ENCODE measurements around the gene RFTN1. TPM values are rescaled to one million over a fixed set of nuclear protein-coding genes. Genes with fewer than 3 reads are reported as not detected.

The RFTN1 gene
- total RNA-seq, 1 experiment from 2014 or later: 0.90 TPM

DNA sequence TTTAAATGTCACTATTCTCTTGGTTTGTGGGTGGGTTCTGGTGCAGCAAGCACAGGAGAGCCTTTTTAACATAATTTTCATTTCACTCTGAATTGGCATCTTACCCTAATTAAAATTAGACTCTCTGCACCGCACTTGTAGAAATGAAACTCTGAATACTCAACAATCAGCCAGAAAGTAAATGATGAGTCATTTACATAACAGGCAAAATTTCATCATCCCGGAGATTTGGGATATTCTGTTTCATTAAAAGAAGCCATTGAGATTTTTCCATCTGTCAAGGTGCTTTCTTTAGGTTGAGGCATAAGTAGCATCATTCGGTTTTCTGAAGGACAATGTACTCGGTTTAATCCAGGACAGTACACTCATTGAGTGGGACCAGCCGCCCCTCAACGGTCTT, 111.0 kb downstream of the RFTN1 start:
- Histone ChIP-seq H3K4me3 (ENCODE audit: insufficient read depth, low read depth, low read length) (no peak overlapping the region), H3K27me3 (ENCODE audit: control insufficient read depth, insufficient read depth, low read length) (no peaks in the 10 kb centered on the region), H3K36me3 (replicated peaks; ENCODE audit: control insufficient read depth, insufficient read depth, low read length) (no peaks in the 10 kb centered on the region)
- no peak for DNase-seq

DNA sequence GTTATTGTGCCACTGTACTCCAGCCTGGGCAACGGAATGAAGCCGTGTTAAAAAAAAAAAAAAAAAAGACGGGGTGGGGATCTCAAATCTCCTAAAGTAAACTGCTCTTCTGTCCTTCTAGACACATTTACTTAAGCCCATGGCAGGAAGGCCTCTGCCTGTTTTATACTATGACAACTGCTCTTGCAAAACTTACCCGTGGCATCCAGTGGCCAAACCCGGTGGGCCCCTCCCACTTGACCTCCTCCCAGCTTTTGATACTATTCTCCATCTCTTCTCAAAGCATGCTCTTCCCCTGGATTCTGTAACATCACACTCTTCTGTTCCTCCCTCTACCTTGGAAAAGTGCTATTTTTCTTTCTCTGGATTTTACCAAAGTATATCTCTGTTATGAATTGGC, 112.2 kb downstream of the RFTN1 start:
- no peaks in the 10 kb centered on the region for H3K36me3 ChIP-seq (replicated peaks; ENCODE audit: control insufficient read depth, insufficient read depth, low read length)
- no peaks in the 10 kb centered on the region for H3K27me3 ChIP-seq (ENCODE audit: control insufficient read depth, insufficient read depth, low read length)
- H3K4me3 ChIP-seq (ENCODE audit: insufficient read depth, low read depth, low read length): no peak overlapping the region
- no peak for DNase-seq

DNA sequence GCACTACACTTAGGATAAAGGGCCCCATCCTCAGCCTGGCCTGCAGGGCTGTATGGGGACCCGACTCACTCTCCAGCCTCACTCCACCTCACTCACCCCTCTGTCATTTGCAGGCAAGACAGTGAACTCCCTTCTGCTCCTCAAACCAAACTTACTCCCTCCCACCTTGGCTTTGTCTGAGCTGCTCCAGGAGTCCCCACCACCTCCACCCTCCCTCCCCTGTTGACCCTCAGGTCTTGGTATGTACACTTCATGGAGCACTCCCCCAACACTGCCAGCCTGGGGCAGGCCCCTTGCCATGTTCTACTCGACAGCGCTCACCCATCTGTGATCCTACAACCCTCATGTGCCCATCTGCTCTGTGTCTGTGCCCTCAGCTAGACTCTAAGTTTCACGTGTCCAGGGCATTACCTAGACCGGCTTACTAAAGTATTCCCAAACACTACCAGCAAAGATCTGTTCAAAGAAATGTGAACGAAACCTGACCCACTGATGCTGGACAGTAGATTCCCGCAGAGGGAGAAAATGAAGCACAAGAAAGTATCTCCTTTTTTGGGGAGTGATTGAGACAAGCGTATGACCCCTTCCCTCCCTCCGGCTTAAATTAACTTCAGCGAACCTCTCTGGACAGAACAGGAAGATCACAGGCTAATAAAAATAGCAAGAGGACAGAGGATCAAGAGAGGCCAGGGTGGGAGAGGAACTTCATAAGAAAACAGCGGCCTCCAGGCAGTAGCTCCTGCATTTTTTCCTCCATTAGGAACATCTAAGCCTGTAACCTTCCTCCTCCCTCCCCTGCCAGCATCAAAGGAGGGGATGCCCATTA, 113.2 kb downstream of the RFTN1 start:
- H3K36me3 ChIP-seq (replicated peaks; ENCODE audit: control insufficient read depth, insufficient read depth, low read length): no peaks in the 10 kb centered on the region

DNA sequence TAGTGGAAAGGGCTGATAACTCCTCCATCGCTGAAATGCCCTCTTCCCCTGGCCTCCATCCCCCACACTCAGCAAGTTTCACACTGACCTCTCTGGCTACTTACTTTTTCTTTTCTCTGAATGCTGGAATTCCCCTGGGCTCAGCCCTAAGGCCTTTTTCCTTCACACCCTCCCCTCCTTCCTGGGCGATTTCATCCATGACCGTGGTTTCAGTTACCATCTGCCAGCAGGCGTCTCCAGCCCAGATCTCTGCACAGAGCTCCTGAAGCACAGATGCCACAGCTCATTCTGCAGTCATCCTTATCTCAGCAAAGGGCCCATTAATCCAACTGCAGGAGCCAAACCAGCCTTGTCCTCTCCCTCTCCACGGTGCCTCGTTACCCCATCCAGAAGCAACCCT, 114.0 kb downstream of the RFTN1 start:
- H3K4me3 ChIP-seq (ENCODE audit: insufficient read depth, low read depth, low read length): no peak overlapping the region
- H3K27me3 ChIP-seq (ENCODE audit: control insufficient read depth, insufficient read depth, low read length): no peaks in the 10 kb centered on the region
- peak; percentile 18 for DNase-seq
- no peaks in the 10 kb centered on the region for H3K36me3 ChIP-seq (replicated peaks; ENCODE audit: control insufficient read depth, insufficient read depth, low read length)

More for the DNA sequence above, 113.2 kb downstream of the RFTN1 start:
- H3K4me3 ChIP-seq (ENCODE audit: insufficient read depth, low read depth, low read length): no peak overlapping the region
- no peak for DNase-seq
- H3K27me3 ChIP-seq (ENCODE audit: control insufficient read depth, insufficient read depth, low read length): no peaks in the 10 kb centered on the region

DNA sequence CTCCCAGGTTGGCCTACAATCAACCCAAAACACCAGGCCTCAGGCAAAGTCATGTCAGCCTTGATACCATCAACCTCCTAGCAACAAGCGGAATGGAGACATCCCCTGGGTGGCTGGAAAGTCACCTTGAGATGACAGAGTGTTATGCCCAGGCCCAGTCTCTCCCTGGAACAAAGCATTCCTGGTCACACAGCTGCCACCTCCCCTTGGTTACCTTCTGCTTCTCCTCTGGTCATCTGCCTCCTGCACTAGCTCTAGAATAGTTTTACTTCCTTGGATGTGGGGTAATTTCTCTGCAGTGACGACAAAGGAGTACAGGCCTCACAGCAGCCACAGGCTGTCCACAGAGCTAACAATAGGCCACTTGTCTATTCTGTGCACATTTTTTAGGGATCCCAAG, 114.9 kb downstream of the RFTN1 start:
- Histone ChIP-seq H3K27me3 (ENCODE audit: control insufficient read depth, insufficient read depth, low read length) (no peaks in the 10 kb centered on the region), H3K36me3 (replicated peaks; ENCODE audit: control insufficient read depth, insufficient read depth, low read length) (no peaks in the 10 kb centered on the region), H3K4me3 (ENCODE audit: insufficient read depth, low read depth, low read length) (no peak overlapping the region)
- no peak for DNase-seq

DNA sequence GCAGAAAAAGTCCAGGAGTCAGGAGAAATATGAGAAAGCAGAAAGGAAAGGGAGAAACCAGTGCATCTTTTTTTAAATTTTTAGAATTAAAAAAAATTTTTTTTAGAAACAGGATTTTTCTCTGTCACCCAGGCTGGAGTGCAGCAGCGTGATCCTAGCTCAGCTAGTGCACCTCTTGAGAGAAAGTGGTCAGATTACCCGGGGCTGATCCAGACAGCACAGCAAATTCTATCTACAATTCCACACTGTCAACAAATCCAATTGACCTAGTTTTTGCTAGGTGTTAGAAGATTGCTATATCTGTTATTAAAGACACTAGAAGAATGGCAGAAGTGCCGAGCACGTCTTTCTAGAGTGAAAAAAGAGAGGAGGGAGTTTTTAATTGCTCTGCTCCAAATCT, 117.3 kb downstream of the RFTN1 start:
- H3K36me3 ChIP-seq (replicated peaks; ENCODE audit: control insufficient read depth, insufficient read depth, low read length): no peaks in the 10 kb centered on the region

DNA sequence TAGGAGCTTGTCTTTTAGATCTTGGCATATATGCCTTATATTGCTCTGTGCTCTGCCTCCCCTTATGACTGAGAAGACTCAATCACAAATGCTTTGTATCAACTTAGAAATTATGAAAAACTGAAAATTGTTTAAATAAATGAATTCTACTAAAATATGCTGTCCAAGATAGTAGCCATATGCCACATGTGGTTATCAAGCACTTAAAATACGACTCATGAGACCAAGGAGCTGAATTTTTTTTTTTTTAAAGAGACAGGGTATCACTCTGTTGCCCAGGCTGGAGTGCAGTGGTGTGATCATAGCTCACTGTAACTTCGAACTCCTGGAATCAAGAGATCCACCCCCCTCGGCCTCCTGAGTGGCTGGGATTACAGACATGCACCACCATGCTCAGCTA, 118.3 kb downstream of the RFTN1 start:
- no peaks in the 10 kb centered on the region for H3K27me3 ChIP-seq (ENCODE audit: control insufficient read depth, insufficient read depth, low read length)
- no peak overlapping the region for H3K4me3 ChIP-seq (ENCODE audit: insufficient read depth, low read depth, low read length)
- DNase-seq: no peak
- H3K36me3 ChIP-seq (replicated peaks; ENCODE audit: control insufficient read depth, insufficient read depth, low read length): no peaks in the 10 kb centered on the region

More for the DNA sequence above, 117.3 kb downstream of the RFTN1 start:
- DNase-seq: no peak
- Histone ChIP-seq H3K27me3 (ENCODE audit: control insufficient read depth, insufficient read depth, low read length) (no peaks in the 10 kb centered on the region), H3K4me3 (ENCODE audit: insufficient read depth, low read depth, low read length) (no peak overlapping the region)

DNA sequence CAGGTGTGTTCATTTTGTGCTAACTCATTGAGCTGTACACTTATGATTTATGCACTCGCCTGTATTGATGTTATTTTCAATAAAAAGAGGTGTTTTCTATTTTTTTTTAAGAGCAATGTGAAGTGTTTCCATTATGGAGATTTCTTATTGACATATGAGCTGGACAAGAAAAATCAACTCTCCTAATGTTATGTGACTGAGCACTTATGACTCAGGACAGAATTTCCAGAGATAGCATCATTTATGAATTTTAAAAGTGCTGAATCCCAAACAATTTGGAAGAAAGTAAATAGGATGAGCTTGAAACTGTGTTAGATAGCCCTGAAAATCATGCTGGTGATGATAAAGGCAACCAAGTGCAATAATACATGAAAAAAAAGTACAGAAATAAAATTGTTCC, 118.9 kb downstream of the RFTN1 start:
- DNase-seq: no peak
- H3K4me3 ChIP-seq (ENCODE audit: insufficient read depth, low read depth, low read length): no peak overlapping the region
- no peaks in the 10 kb centered on the region for H3K27me3 ChIP-seq (ENCODE audit: control insufficient read depth, insufficient read depth, low read length)
- no peaks in the 10 kb centered on the region for H3K36me3 ChIP-seq (replicated peaks; ENCODE audit: control insufficient read depth, insufficient read depth, low read length)

DNA sequence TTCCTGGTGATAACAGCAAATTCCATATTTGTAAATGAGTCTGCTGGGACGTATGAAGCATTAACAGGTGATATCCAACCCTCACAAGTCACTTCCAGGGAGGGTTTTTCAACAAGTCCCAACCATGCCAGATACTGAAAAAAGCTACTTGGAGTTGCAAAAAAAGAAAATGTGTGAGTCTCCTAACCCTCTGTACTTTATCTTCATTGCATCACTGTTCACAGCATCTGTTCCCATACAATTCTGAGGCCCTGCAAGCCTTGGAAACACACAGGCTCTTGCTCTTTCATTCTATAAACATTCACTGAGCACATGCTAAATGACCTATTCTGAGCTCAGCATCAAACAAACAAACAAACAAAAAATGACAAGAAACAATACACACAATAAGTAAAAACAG, 120.8 kb downstream of the RFTN1 start:
- H3K27me3 ChIP-seq (ENCODE audit: control insufficient read depth, insufficient read depth, low read length): no peaks in the 10 kb centered on the region
- H3K4me3 ChIP-seq (ENCODE audit: insufficient read depth, low read depth, low read length): no peak overlapping the region
- no peak for DNase-seq

DNA sequence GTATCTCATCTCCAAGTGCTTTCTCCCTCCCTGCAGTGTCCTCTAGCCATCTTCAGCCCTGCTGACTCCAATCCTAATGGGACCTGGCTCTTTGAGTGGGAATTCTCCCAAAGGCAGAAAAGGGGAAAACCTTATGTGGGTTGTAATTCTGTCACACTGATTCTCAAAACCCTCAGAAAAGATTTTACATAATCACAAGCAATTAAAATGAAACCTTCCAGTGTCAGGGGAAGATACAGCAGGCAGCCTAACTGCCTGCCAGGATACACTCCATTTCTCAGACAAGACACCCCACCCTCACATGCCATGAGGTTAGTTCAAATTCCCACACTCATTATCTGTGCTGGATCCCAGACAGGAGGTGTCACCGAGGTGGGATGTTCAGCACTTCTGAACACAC, 121.4 kb downstream of the RFTN1 start:
- Histone ChIP-seq H3K27me3 (ENCODE audit: control insufficient read depth, insufficient read depth, low read length) (no peaks in the 10 kb centered on the region), H3K4me3 (ENCODE audit: insufficient read depth, low read depth, low read length) (no peak overlapping the region), H3K36me3 (replicated peaks; ENCODE audit: control insufficient read depth, insufficient read depth, low read length) (no peaks in the 10 kb centered on the region)
- DNase-seq: no peak

More for the DNA sequence above, 120.8 kb downstream of the RFTN1 start:
- no peaks in the 10 kb centered on the region for H3K36me3 ChIP-seq (replicated peaks; ENCODE audit: control insufficient read depth, insufficient read depth, low read length)

DNA sequence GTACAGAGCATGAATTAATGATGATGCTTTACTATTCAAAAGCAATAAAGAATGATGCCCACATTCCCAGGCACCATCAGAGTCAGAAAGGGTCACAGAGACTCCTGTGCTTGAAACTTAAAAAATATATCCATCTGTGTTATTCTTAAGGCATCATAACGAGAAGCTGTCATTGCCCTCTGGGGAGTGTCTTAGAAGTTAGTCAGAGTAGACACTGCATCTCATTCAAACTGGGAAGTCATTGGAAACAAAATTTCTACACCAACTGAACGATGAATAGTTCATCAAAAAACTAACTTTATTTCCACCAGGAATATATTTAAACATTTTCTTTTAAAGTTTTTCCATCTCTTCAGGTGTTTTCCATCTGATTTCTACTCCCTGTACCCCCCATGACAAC, 122.9 kb downstream of the RFTN1 start:
- DNase-seq: no peak
- Histone ChIP-seq H3K4me3 (ENCODE audit: insufficient read depth, low read depth, low read length) (no peak overlapping the region), H3K36me3 (replicated peaks; ENCODE audit: control insufficient read depth, insufficient read depth, low read length) (no peaks in the 10 kb centered on the region), H3K27me3 (ENCODE audit: control insufficient read depth, insufficient read depth, low read length) (no peaks in the 10 kb centered on the region)

DNA sequence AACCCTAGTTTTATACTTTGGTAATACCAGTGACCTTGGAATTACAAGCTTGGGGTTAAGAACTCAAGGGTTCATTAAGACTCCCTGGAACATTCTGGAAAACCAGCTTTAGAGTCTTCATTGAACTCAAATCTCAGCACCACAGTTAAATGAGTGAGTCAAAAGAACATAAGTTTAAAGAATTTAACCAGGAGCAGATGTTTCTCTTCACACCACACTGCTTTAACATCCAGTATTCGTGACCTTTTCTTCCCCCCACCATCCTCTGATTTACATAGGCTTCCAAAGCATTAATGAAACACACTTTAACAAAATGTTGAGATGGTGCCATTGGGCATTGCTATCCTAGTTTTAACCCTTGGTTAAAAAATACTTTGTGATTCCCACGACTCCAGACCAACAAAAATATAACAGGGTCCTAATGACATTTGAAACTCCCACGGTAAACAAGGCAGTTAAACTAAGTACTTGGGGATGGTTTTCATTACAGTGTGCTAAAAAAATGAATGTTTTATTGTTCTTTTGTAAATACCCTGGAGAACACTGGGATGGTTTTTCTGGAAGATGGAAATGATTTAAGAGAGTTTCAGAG, 124.6 kb downstream of the RFTN1 start:
- DNase-seq: no peak
- no peak overlapping the region for H3K4me3 ChIP-seq (ENCODE audit: insufficient read depth, low read depth, low read length)
- H3K36me3 ChIP-seq (replicated peaks; ENCODE audit: control insufficient read depth, insufficient read depth, low read length): no peaks in the 10 kb centered on the region
- no peaks in the 10 kb centered on the region for H3K27me3 ChIP-seq (ENCODE audit: control insufficient read depth, insufficient read depth, low read length)

DNA sequence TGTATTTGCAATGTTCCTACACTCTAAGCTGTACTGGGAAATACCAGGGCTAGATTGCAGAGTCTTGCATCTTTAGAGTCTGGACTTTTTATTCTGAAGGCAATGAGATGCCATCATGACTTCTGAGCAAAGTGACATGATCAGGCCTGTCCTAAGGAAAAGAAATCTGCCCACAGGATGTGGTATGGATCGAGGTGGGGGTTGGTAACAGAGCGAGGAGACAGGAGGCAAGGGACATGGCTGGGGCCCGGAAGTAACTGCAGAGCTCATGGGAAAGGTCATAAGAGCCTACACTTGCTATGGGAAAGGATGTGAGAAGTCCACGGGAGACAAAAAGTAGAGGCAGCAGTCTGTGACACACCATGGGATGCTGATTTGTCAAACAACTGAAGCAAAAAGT, 126.9 kb downstream of the RFTN1 start:
- Histone ChIP-seq H3K4me3 (ENCODE audit: insufficient read depth, low read depth, low read length) (no peak overlapping the region), H3K36me3 (replicated peaks; ENCODE audit: control insufficient read depth, insufficient read depth, low read length) (no peaks in the 10 kb centered on the region), H3K27me3 (ENCODE audit: control insufficient read depth, insufficient read depth, low read length) (no peaks in the 10 kb centered on the region)
- no peak for DNase-seq

DNA sequence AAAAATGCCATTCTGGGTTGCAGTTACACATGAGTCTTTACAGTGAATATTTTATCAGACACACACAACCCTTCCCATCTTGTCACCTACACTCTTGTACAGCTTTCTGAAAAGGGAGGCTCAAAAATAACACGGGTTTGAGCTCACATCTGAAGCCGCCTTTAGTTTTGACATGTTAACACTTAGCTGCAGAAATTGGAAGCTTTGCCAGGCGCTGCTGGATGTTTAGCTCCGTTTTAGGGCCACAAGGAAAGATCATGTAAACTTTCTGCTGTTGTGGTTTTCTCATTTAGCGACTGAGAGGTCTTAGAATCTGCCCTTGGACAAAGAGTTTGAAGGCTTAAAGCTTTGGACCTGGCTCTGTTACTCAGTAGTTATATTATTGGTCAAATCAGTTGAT, 128.3 kb downstream of the RFTN1 start:
- DNase-seq: no peak
- Histone ChIP-seq H3K27me3 (ENCODE audit: control insufficient read depth, insufficient read depth, low read length) (no peaks in the 10 kb centered on the region), H3K4me3 (ENCODE audit: insufficient read depth, low read depth, low read length) (no peak overlapping the region), H3K36me3 (replicated peaks; ENCODE audit: control insufficient read depth, insufficient read depth, low read length) (no peaks in the 10 kb centered on the region)

DNA sequence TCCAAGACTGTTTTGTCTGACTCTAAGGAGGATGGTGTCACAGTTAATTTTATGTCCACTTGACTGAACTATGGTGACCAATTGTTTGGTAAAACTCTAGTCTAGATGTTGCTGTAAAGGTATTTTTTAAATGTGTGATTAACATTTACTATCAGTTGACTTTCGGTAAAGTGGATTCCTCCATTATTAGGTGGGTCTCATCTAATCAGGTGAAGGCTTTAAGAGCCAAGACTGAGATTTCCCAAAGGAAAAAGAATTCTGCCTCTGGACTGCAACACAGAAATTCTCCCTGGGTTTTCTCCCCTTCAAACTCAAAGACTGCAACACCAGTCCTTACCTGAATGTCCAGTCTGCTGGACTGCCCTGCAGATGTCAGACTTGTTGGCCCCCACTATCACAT, 129.6 kb downstream of the RFTN1 start:
- H3K36me3 ChIP-seq (replicated peaks; ENCODE audit: control insufficient read depth, insufficient read depth, low read length): no peaks in the 10 kb centered on the region
- no peak overlapping the region for H3K4me3 ChIP-seq (ENCODE audit: insufficient read depth, low read depth, low read length)
- no peak for DNase-seq
- no peaks in the 10 kb centered on the region for H3K27me3 ChIP-seq (ENCODE audit: control insufficient read depth, insufficient read depth, low read length)
